DOHH2 (cell line): ENCODE measurements around the gene CALML3.

Source experiments
- H3F3A ChIP-seq: fragments of 200-600 bp; sonication (generic), shearing (Covaris generic); 2 replicates; pipeline ENCODE4 v1.6.0; 2016; ENCODE audit warnings: antibody characterized with exemption, mild to moderate bottlenecking; ENCODE audit not compliant: control insufficient read depth, insufficient read depth
- H3K27ac ChIP-seq: fragments of 200-600 bp; sonication (generic); 2 replicates; pipeline ENCODE4 v1.5.1; 2014; ENCODE audit warnings: low read depth, mild to moderate bottlenecking, low read length, moderate library complexity
- H3K27me3 ChIP-seq: fragments of 200-600 bp; sonication (generic); 2 replicates; pipeline ENCODE4 v1.6.1; 2014; ENCODE audit warnings: mild to moderate bottlenecking, low read length, mixed read lengths; ENCODE audit not compliant: control insufficient read depth
- H3K36me3 ChIP-seq: fragments of 200-600 bp; sonication (generic); 2 replicates; pipeline ENCODE4 v1.6.1; 2014; ENCODE audit warnings: mild to moderate bottlenecking, low read length, moderate library complexity, mixed read lengths; ENCODE audit not compliant: control insufficient read depth
- H3K4me1 ChIP-seq: fragments of 200-600 bp; sonication (generic); 2 replicates; pipeline ENCODE4 v1.6.1; 2014; ENCODE audit warnings: mild to moderate bottlenecking, low read length, mixed read lengths; ENCODE audit not compliant: control insufficient read depth
- H3K4me2 ChIP-seq: fragments of 200-600 bp; sonication (generic); 2 replicates; pipeline ENCODE4 v1.6.0; 2014; ENCODE audit warnings: mild to moderate bottlenecking, low read length, moderate library complexity
- H3K4me3 ChIP-seq: fragments of 200-600 bp; sonication (generic); 2 replicates; pipeline ENCODE4 v1.5.1; 2014; ENCODE audit warnings: mild to moderate bottlenecking, low read length, mixed read lengths
- H3K79me2 ChIP-seq: fragments of 200-600 bp; sonication (generic); 2 replicates; pipeline ENCODE4 v1.6.1; 2014; ENCODE audit warnings: mild to moderate bottlenecking, low read length, mixed read lengths; ENCODE audit not compliant: control insufficient read depth
- H3K9me2 ChIP-seq: fragments of 200-600 bp; sonication (generic); replicated peaks from 2 replicates; pipeline ENCODE4 v1.6.1; 2014; ENCODE audit warnings: mild to moderate bottlenecking, low read length, mixed read lengths; ENCODE audit not compliant: control insufficient read depth
- H3K9me3 ChIP-seq: fragments of 200-600 bp; sonication (generic); 2 replicates; pipeline ENCODE4 v1.6.1; 2014; ENCODE audit warnings: antibody characterized with exemption, low read length, mixed read lengths; ENCODE audit not compliant: control insufficient read depth, insufficient read depth
- H4K20me1 ChIP-seq: fragments of 200-600 bp; sonication (generic); 2 replicates; pipeline ENCODE4 v1.6.0; 2014; ENCODE audit warnings: low read depth, mild to moderate bottlenecking, antibody characterized with exemption, low read length, moderate library complexity; ENCODE audit not compliant: control insufficient read depth, insufficient read depth
- CTCF ChIP-seq: fragments of 200-600 bp; sonication (generic); IDR thresholded peaks from one replicate; pipeline ENCODE4 v1.5.1; 2014; ENCODE audit warnings: antibody characterized with exemption, mild to moderate bottlenecking, low read depth, low read length; ENCODE audit not compliant: poor library complexity, severe bottlenecking
- EZH2phosphoT487 ChIP-seq: fragments of 200-600 bp; sonication (generic); IDR thresholded peaks from 2 replicates; pipeline ENCODE4 v1.6.1; 2017; ENCODE audit warnings: borderline replicate concordance, mild to moderate bottlenecking, antibody characterized with exemption, low read length, moderate library complexity, mixed read lengths

Gene CALML3

GRCh38 chr10:5534880-5535856 lies 10.4 kb downstream of the CALML3 start:
- Histone ChIP-seq H3F3A (no peaks in the 10 kb centered on the region), H4K20me1 (no peaks in the 10 kb centered on the region), H3K36me3 (no peaks in the 10 kb centered on the region), H3K27me3 (peaks cover 10% of the 10 kb centered on the region; the same call in 1 of the 2 replicates), H3K9me3 (no peaks in the 10 kb centered on the region), H3K9me2 (no peaks in the 10 kb centered on the region), H3K79me2 (no peaks in the 10 kb centered on the region), H3K27ac (no peak overlapping the region), H3K4me2 (no peak overlapping the region), H3K4me1 (no peaks in the 10 kb centered on the region), H3K4me3 (no peak overlapping the region)
- TF ChIP-seq CTCF = no peak
- no peak for TF ChIP-seq EZH2phosphoT487

GRCh38 chr10:5536486-5537081 lies 11.8 kb downstream of the CALML3 start:
- no peaks in the 10 kb centered on the region for H3K4me1 ChIP-seq
- H4K20me1 ChIP-seq = no peaks in the 10 kb centered on the region
- H3F3A ChIP-seq = no peaks in the 10 kb centered on the region
- no peak overlapping the region for H3K4me2 ChIP-seq
- H3K9me2 ChIP-seq = no peaks in the 10 kb centered on the region
- no peaks in the 10 kb centered on the region for H3K79me2 ChIP-seq
- peaks cover 11% of the 10 kb centered on the region; the same call in 1 of the 2 replicates for H3K27me3 ChIP-seq
- no peak overlapping the region for H3K27ac ChIP-seq
- TF ChIP-seq CTCF (no peak), EZH2phosphoT487 (no peak)
- H3K4me3 ChIP-seq = no peak overlapping the region
- no peaks in the 10 kb centered on the region for H3K36me3 ChIP-seq
- H3K9me3 ChIP-seq = no peaks in the 10 kb centered on the region; the same call in 1 of the 2 replicates

GRCh38 chr10:5537684-5538083 lies 12.9 kb downstream of the CALML3 start:
- no peaks in the 10 kb centered on the region for H3K9me2 ChIP-seq
- H4K20me1 ChIP-seq = no peaks in the 10 kb centered on the region
- peaks cover 3% of the 10 kb centered on the region; the same call in 1 of the 2 replicates for H3K9me3 ChIP-seq
- TF ChIP-seq EZH2phosphoT487 (no peak), CTCF (no peak)
- peaks cover 11% of the 10 kb centered on the region; the same call in 1 of the 2 replicates for H3K27me3 ChIP-seq
- no peaks in the 10 kb centered on the region for H3K4me1 ChIP-seq
- H3K36me3 ChIP-seq = no peaks in the 10 kb centered on the region
- H3K27ac ChIP-seq = no peak overlapping the region
- H3F3A ChIP-seq = no peaks in the 10 kb centered on the region
- no peak overlapping the region for H3K4me2 ChIP-seq
- H3K79me2 ChIP-seq = no peaks in the 10 kb centered on the region
- H3K4me3 ChIP-seq = no peak overlapping the region
